ENCODE measurements around the gene COP1. TPM values are rescaled to one million over a fixed set of nuclear protein-coding genes. Genes with fewer than 3 reads are reported as not detected.

The COP1 gene
- total RNA-seq, 1 donor from 2014 or later = 37.0 TPM

DNA sequence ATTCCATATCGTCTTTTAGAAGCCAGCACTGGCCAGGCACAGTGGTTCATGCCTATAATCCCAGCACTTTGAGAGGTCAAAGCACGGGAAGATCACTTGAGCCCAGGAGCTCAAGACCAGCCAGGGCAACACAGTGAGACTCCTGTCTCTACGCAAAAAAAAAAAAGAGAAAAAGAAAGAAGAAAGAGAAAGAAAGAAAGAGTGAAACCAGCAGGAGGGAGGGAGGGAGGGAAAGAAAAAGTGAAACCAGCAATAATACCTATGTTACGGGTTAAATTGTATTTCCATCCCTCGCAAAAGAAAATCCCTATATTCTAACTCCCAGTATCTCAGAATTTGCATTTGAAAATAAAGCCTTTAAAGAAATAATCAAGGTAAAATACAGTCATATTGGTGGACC, 10.4 kb downstream of the COP1 start:
- peaks cover 34% of the 10 kb centered on the region for H3K4me1 Mint-ChIP-seq (ENCODE audit: low read depth)

DNA sequence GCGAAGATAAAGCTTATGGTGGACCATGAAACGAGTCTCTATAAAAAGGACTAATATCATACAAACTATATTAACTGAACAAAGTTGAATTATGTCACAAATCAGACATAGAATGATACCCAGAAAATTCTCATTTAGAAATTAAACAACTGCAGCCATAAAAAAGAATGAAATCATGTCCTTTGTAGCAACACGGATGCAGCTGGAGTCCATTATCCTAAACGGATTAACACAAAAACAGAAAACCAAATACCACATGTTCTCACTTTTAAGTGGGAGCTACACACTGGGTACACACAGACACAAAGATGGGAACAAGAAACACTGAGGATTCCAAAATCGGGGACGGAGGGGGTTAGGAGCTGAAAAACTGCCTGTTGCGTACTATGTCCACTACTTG, 11.5 kb downstream of the COP1 start:
- TF ChIP-seq, protein P1, sequence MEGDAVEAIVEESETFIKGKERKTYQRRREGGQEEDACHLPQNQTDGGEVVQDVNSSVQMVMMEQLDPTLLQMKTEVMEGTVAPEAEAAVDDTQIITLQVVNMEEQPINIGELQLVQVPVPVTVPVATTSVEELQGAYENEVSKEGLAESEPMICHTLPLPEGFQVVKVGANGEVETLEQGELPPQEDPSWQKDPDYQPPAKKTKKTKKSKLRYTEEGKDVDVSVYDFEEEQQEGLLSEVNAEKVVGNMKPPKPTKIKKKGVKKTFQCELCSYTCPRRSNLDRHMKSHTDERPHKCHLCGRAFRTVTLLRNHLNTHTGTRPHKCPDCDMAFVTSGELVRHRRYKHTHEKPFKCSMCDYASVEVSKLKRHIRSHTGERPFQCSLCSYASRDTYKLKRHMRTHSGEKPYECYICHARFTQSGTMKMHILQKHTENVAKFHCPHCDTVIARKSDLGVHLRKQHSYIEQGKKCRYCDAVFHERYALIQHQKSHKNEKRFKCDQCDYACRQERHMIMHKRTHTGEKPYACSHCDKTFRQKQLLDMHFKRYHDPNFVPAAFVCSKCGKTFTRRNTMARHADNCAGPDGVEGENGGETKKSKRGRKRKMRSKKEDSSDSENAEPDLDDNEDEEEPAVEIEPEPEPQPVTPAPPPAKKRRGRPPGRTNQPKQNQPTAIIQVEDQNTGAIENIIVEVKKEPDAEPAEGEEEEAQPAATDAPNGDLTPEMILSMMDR (IDR thresholded peaks at IDR 0.05) = no peak
- H3K4me3 Mint-ChIP-seq (ENCODE audit: unreplicated experiment) = no peak overlapping the region
- H3K9me3 Mint-ChIP-seq (ENCODE audit: low read depth) = no peaks in the 10 kb centered on the region
- H3K4me1 Mint-ChIP-seq (ENCODE audit: low read depth) = peaks cover 32% of the 10 kb centered on the region
- DNase-seq (ENCODE audit: low spot score) = no peak
- no peaks in the 10 kb centered on the region for H3K36me3 Mint-ChIP-seq (ENCODE audit: low read depth)
- no peak overlapping the region for H3K27ac Mint-ChIP-seq (ENCODE audit: unreplicated experiment)
- no peaks in the 10 kb centered on the region for H3K27me3 Mint-ChIP-seq (ENCODE audit: low read depth)

More for the DNA sequence above, 10.4 kb downstream of the COP1 start:
- no peaks in the 10 kb centered on the region for H3K27me3 Mint-ChIP-seq (ENCODE audit: low read depth)
- no peak overlapping the region for H3K27ac Mint-ChIP-seq (ENCODE audit: unreplicated experiment)
- no peaks in the 10 kb centered on the region for H3K36me3 Mint-ChIP-seq (ENCODE audit: low read depth)
- H3K4me3 Mint-ChIP-seq (ENCODE audit: unreplicated experiment) = no peak overlapping the region
- no peak for DNase-seq (ENCODE audit: low spot score)
- TF ChIP-seq, protein P1 (IDR thresholded peaks at IDR 0.05) = no peak
- no peaks in the 10 kb centered on the region for H3K9me3 Mint-ChIP-seq (ENCODE audit: low read depth)

DNA sequence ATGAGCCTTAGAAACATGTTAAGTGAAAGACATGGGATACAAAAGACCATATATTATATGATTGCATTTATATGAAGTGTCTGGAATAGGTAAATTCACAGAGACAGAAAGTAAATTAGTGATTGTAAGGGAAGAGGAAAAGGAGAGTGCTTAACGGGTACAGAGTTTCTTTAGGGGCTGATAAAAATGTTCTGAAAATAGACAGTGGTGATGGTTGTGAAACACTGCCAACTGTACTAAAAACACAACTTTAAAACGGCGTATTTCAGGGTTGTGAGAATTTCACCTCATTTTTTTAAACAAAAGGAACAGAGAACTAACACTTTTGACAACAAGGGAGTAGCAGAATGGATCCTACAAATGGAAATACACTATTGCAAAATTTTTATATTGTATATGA, 13.4 kb downstream of the COP1 start:
- Mint-ChIP-seq H3K36me3 (ENCODE audit: low read depth) (peaks cover 1% of the 10 kb centered on the region), H3K27ac (ENCODE audit: unreplicated experiment) (no peak overlapping the region), H3K27me3 (ENCODE audit: low read depth) (no peaks in the 10 kb centered on the region), H3K4me3 (ENCODE audit: unreplicated experiment) (no peak overlapping the region), H3K9me3 (ENCODE audit: low read depth) (peaks cover 6% of the 10 kb centered on the region), H3K4me1 (ENCODE audit: low read depth) (peaks cover 38% of the 10 kb centered on the region)
- no peak for DNase-seq (ENCODE audit: low spot score)
- TF ChIP-seq, protein P1 (IDR thresholded peaks at IDR 0.05) = no peak

DNA sequence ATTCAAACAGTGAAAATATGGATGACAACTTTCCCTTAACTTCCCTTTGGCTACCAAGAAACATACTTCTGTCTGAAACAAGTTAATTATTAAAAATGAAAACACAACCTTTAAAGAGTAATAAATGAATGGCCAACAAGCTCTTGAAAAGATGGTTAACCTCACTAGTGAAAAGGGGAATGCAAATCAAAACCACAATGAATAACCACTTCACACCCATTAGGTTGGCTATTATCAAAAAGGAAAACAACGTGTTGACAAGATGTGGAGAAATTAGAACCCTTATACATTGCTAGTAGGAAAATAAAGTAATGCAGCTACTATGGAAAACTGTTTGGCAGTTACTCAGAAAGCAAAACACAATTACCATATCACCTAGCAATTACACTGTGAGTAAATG, 14.1 kb downstream of the COP1 start:
- peaks cover 1% of the 10 kb centered on the region for H3K36me3 Mint-ChIP-seq (ENCODE audit: low read depth)
- DNase-seq (ENCODE audit: low spot score) = no peak

DNA sequence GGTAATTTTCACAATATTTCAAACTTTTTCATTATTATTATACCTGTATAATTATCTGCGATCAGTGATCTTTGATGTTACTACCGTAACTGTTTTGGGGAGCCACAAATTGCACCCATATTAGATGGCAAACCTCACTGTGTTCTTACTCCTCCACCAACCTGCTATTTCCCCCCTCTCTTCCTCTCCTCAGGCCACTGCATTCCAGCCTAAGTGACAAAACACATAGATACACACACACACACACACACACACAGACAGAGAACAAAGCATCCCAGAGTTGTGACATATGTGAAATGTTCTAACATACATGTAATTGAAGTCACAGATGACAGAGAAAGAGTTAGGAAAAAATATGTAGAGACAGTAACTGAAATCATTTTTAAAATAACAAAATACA, 18.5 kb downstream of the COP1 start:
- no peak overlapping the region for H3K27ac Mint-ChIP-seq (ENCODE audit: unreplicated experiment)
- peaks cover 31% of the 10 kb centered on the region for H3K4me1 Mint-ChIP-seq (ENCODE audit: low read depth)
- peaks cover 6% of the 10 kb centered on the region for H3K9me3 Mint-ChIP-seq (ENCODE audit: low read depth)
- H3K36me3 Mint-ChIP-seq (ENCODE audit: low read depth) = peaks cover 1% of the 10 kb centered on the region
- no peaks in the 10 kb centered on the region for H3K27me3 Mint-ChIP-seq (ENCODE audit: low read depth)
- DNase-seq (ENCODE audit: low spot score) = no peak
- TF ChIP-seq, protein P1 (IDR thresholded peaks at IDR 0.05) = no peak
- H3K4me3 Mint-ChIP-seq (ENCODE audit: unreplicated experiment) = no peak overlapping the region

More for the DNA sequence above, 14.1 kb downstream of the COP1 start:
- Mint-ChIP-seq H3K9me3 (ENCODE audit: low read depth) (peaks cover 6% of the 10 kb centered on the region), H3K4me1 (ENCODE audit: low read depth) (peaks cover 37% of the 10 kb centered on the region), H3K27ac (ENCODE audit: unreplicated experiment) (no peak overlapping the region), H3K27me3 (ENCODE audit: low read depth) (no peaks in the 10 kb centered on the region), H3K4me3 (ENCODE audit: unreplicated experiment) (no peak overlapping the region)
- TF ChIP-seq, protein P1 (IDR thresholded peaks at IDR 0.05) = no peak
